UCSD-AML1 (cell line): Measurements from ENCODE around the gene NAALADL1.
A peak's percentile ranks its signal among the peaks of the same experiment; 100 is the strongest.

Experiments
- DNase-seq: peaks from one replicate; lab custom pipeline; 2025; ENCODE audit not compliant: unreplicated experiment; lab: John Stamatoyannopoulos, UW

NAALADL1 gene

GRCh38 chr11:65083834-65084597, 25.7 kb upstream of the NAALADL1 start, which contains the start of the genes CDCA5 and ZFPL1:
Gene CDCA5, minus strand, starts transcription at chr11:65084040. Its CDS starts 62 bp downstream, at chr11:65083978.
Gene ZFPL1, plus strand, starts transcription at chr11:65084222. Its CDS starts 477 bp downstream, at chr11:65084699.
- DNase-seq: peak; percentile 95

GRCh38 chr11:65083134-65083833, 24.9 kb upstream of the NAALADL1 start:
- DNase-seq: no peak

GRCh38 chr11:65078786-65079342, 20.5 kb upstream of the NAALADL1 start:
- DNase-seq: no peak

- peak; percentile 68 for DNase-seq
These were observed 19.8 kb upstream of the NAALADL1 start for GRCh38 chr11:65078151-65078550.

GRCh38 chr11:65077451-65077850, 19.1 kb upstream of the NAALADL1 start:
- no peak for DNase-seq

- DNase-seq: no peak
These were observed 14.2 kb upstream of the NAALADL1 start for GRCh38 chr11:65072631-65072966.

GRCh38 chr11:65071907-65072630, 13.7 kb upstream of the NAALADL1 start:
- no peak for DNase-seq

GRCh38 chr11:65069217-65069616, 10.9 kb upstream of the NAALADL1 start:
- peak; percentile 21 for DNase-seq

GRCh38 chr11:65067446-65067845, 9.1 kb upstream of the NAALADL1 start:
- no peak for DNase-seq

- DNase-seq: no peak
These were observed 8.5 kb upstream of the NAALADL1 start for GRCh38 chr11:65066805-65067291.

- DNase-seq: no peak
These were observed 8.0 kb upstream of the NAALADL1 start for GRCh38 chr11:65066315-65066714.

GRCh38 chr11:65065851-65066250, 7.5 kb upstream of the NAALADL1 start:
- no peak for DNase-seq

- no peak for DNase-seq
These were observed 6.5 kb upstream of the NAALADL1 start for GRCh38 chr11:65064847-65065240.

GRCh38 chr11:65063532-65063931, 5.2 kb upstream of the NAALADL1 start:
- DNase-seq: no peak

GRCh38 chr11:65060913-65061408, 2.6 kb upstream of the NAALADL1 start:
- no peak for DNase-seq

- no peak for DNase-seq
These were observed 1.8 kb upstream of the NAALADL1 start for GRCh38 chr11:65059959-65060824.

- no peak for DNase-seq
These were observed 1.2 kb upstream of the NAALADL1 start for GRCh38 chr11:65059523-65059922.

- no peak for DNase-seq
These were observed 341 bp downstream of the NAALADL1 start for GRCh38 chr11:65058012-65058411.

GRCh38 chr11:65057526-65057925, 827 bp downstream of the NAALADL1 start:
- no peak for DNase-seq

GRCh38 chr11:65056999-65057398, 1.4 kb downstream of the NAALADL1 start:
- DNase-seq: no peak
